ENCODE results near the gene DHX40.
A peak's percentile ranks its signal among the peaks of the same experiment; 100 is the strongest.

DNA sequence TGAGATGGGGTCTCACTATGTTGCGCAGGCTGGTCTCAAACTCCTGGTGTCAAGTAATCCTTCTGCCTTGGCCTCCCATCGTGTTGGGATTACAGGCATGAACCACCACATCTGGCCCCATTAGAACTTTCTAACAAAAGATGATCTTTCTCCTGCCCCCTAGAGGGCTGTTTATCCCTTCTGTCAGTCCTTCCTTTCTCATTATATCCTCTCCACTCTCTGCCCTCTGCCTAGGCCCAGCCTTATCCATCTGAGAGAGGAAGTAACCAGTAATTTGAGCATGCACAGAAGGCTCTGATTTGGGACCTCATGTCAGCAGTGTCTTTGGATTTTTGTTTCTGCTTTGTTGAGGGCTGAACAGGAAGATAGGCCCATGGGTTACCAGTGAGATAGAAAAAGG lies 4.4 kb upstream of the DHX40 start:
- TF ChIP-seq, protein P1, sequence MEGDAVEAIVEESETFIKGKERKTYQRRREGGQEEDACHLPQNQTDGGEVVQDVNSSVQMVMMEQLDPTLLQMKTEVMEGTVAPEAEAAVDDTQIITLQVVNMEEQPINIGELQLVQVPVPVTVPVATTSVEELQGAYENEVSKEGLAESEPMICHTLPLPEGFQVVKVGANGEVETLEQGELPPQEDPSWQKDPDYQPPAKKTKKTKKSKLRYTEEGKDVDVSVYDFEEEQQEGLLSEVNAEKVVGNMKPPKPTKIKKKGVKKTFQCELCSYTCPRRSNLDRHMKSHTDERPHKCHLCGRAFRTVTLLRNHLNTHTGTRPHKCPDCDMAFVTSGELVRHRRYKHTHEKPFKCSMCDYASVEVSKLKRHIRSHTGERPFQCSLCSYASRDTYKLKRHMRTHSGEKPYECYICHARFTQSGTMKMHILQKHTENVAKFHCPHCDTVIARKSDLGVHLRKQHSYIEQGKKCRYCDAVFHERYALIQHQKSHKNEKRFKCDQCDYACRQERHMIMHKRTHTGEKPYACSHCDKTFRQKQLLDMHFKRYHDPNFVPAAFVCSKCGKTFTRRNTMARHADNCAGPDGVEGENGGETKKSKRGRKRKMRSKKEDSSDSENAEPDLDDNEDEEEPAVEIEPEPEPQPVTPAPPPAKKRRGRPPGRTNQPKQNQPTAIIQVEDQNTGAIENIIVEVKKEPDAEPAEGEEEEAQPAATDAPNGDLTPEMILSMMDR (IDR thresholded peaks at IDR 0.05; ENCODE audit: borderline replicate concordance, extremely low read depth, low read length, poor library complexity, severe bottlenecking), result peak; percentile 46
- no peak for TF ChIP-seq EZH2 (IDR thresholded peaks at IDR 0.05; ENCODE audit: borderline replicate concordance, low read depth, low read length, severe bottlenecking)
